Adrenal gland (tissue), 19 donors: Measurements from ENCODE around the gene LRIG1. TPM values are rescaled to one million over a fixed set of nuclear protein-coding genes. Genes with fewer than 3 reads are reported as not detected.

ENCODE experiments used
- DNase-seq, 7 donors: peaks; one replicate each; pipeline ENCODE4 v3.0.0-alpha.2; 2019 to 2020
- H3K27ac ChIP-seq, 5 donors: fragments of 200-600 bp; sonication (generic) in 4 of 5; 1 replicate in 3 of 5; 2 replicates in 2 of 5; pipeline versions ENCODE4 v1.5.1 to v1.8.0; 2016 to 2020; ENCODE audit warnings: mild to moderate bottlenecking in 1 of 5
- H3K27me3 ChIP-seq: fragments of 200-600 bp; 2 replicates; pipeline ENCODE4 v1.8.0; 2021
- H3K36me3 ChIP-seq, 2 donors: fragments of 200-600 bp; replicated peaks in 1 of 2; 1 replicate in 1 of 2; 2 replicates in 1 of 2; pipeline versions ENCODE4 v1.5.1 to v1.8.0; 2018 to 2022
- H3K4me1 ChIP-seq, 2 donors: fragments of 200-600 bp; replicated peaks in 1 of 2; 1 replicate in 1 of 2; 2 replicates in 1 of 2; pipeline versions ENCODE4 v1.5.1 to v1.8.0; 2018 to 2021
- H3K4me3 ChIP-seq, 4 donors: fragments of 200-600 bp; sonication (generic) in 3 of 4; one replicate each; pipeline ENCODE4 v1.5.1; 2016 to 2018
- H3K9me3 ChIP-seq, 3 donors: fragments of 200-600 bp; sonication (generic) in 1 of 3; replicated peaks in 1 of 3; 1 replicate in 2 of 3; 2 replicates in 1 of 3; pipeline versions ENCODE4 v1.5.1 to v1.8.0; 2016 to 2021
- CTCF ChIP-seq, 6 experiments: fragments of 450-650 bp in 4 of 6; fragments of 200-600 bp in 2 of 6; sonication (generic) in 1 of 6; IDR thresholded peaks; 1 replicate in 5 of 6; 2 replicates in 1 of 6; pipeline versions ENCODE4 v1.5.1 to v1.8.0; 2016 to 2021; ENCODE audit warnings: antibody characterized with exemption in 6 of 6, mild to moderate bottlenecking in 2 of 6, moderate library complexity in 1 of 6
- POLR2A ChIP-seq, 2 donors: fragments of 450-650 bp; IDR thresholded peaks; one replicate each; pipeline ENCODE4 v1.6.1; 2017; ENCODE audit warnings: antibody characterized with exemption in 2 of 2, mild to moderate bottlenecking in 2 of 2, moderate library complexity in 1 of 2
- WGBS, 4 donors: extraction: QIAGEN DNeasy Blood & Tissue Kit in 2 of 4; methylation state at CpG; one replicate each; pipeline versions ENCODE4 v1.1.5 to v1.1.7; 2013 to 2017; 5-methylcytosine and 5-hydroxymethylcytosine counted together
- intact Hi-C, 2 donors: fragments of 100-400 bp; cut with DNase I; formaldehyde crosslinking; loops; one replicate each; pipeline versions ENCODE4 v1.14.1 to v1.15.0; 2022 to 2023
- long read RNA-seq, 10 donors: library from polyadenylated mRNA in 3 of 10; unstranded in 2 of 10; stranded (forward) in 1 of 10; transcript quantifications; one replicate each; pipeline ENCODE4 v2.0.0 and lab custom pipeline, GENCODE V29; 2021 to 2026
- polyA plus RNA-seq, 3 donors: library from polyadenylated mRNA; stranded (reverse); fragments of 200-250 nt in 2 of 3; fragments of 350-450 nt in 1 of 3; fragmentation: Illumina TruSeq in 1 of 3; extraction: RNeasy Lipid Tissue Mini Kit (QIAGEN cat#74804) in 1 of 3; gene quantifications; one replicate each; pipeline ENCODE4 v1.2.3, GENCODE V29; 2013 to 2014
- total RNA-seq, 9 donors: library from RNA; depleted of rRNA in 4 of 9; stranded (reverse); fragments of >200 nt in 4 of 9; fragments of 120-200 nt in 1 of 9; fragmentation: NEBNext Ultra II Directional in 1 of 9; extraction: Animal tissue kit (Norgen Biotek cat#: 25700) in 1 of 9; gene quantifications; one replicate each; pipeline versions ENCODE4 v1.1.0 to v1.2.4, GENCODE V29; 2013 to 2023
- donor health status: healthy with polysubstance abuse.
- donor health status: Bipolar disorder and iron deficiency.
- donor health status: DM: yes; HTN: yes; CAD: no.
- donor health status: DM: no; HTN: no; CAD: no.
- donor health status: DM: no; HTN: no; CAD: no.
- donor health status: DM: yes; HTN: yes; CAD: no.

The LRIG1 gene
- total RNA-seq (10 to 100 TPM in 2 of 9 donors, 1 to 10 TPM in 7; 1.5 to 13.3 (median 5.3) TPM), polyA plus RNA-seq (1 to 10 TPM; 2.9 to 7.2 (median 3.2) TPM)
- long read RNA-seq, donor 1, partial matches to known transcripts = 17 of 24 reads
- long read RNA-seq, donor 1, other reads (novel, unspliced or antisense) = 7 of 24 reads
- long read RNA-seq, donor 2 = 0 reads
- long read RNA-seq, donor 3, partial matches to known transcripts = 29 of 29 reads
- long read RNA-seq, donor 3, other reads (novel, unspliced or antisense) = 0 of 29 reads
- long read RNA-seq, donor 4 = 0 reads
- long read RNA-seq, donor 5, full-length matches to known transcripts = 8 of 10 reads
- long read RNA-seq, donor 5, partial matches to known transcripts = 2 of 10 reads
- long read RNA-seq, donor 5, other reads (novel, unspliced or antisense) = 0 of 10 reads
- long read RNA-seq, donor 6 = 0 reads
- long read RNA-seq, donor 7 = 0 reads
- long read RNA-seq, donor 8 = 0 reads
- long read RNA-seq, donor 9 = 0 reads
- long read RNA-seq, donor 10 = 0 reads

GRCh38 chr3:66500576-66501482, at the start of gene LRIG1:
Gene LRIG1, minus strand, starts transcription at chr3:66501022. Its CDS starts 615 bp downstream, at chr3:66500407.
- Histone ChIP-seq H3K4me3 (peak within 1 kb of the TSS; percentile 53 to 94 (median 72)), H3K4me1 (peaks cover 0 to 12% of the 10 kb centered on the region in 2 donors), H3K27ac (peak within 1 kb of the TSS in 4 of 5 donors; percentile 29 to 83 (median 66)), H3K27me3 (no peaks in the 10 kb centered on the region), H3K36me3 (no peaks in the 10 kb centered on the region), H3K9me3 (no peaks in the 10 kb centered on the region)
- intact Hi-C loops = loop anchor here in 1 of 2 donors (10.0 kb wide), 1 partner anchor 314 kb away; no protein-coding TSS in a partner anchor
- TF ChIP-seq POLR2A (IDR thresholded peaks at IDR 0.05) = peak in 1 of 2 donors; percentile 55
- peak; percentile 14 to 61 (median 44) for TF ChIP-seq CTCF (IDR thresholded peaks at IDR 0.05)
- 0 to 1% (median 1%) methylated on average over 14 to 109 of the region's 109 CpGs for WGBS, 4 donors
- DNase-seq = peak; percentile 99 to 100 (median 99)

GRCh38 chr3:66544619-66545429, 44.0 kb upstream of the LRIG1 start:
- WGBS, 4 donors = 92 to 96% (median 94%) methylated on average over 24 to 43 of the region's 43 CpGs
- H3K36me3 ChIP-seq = no peaks in the 10 kb centered on the region
- no peak for TF ChIP-seq CTCF (IDR thresholded peaks at IDR 0.05)
- TF ChIP-seq POLR2A (IDR thresholded peaks at IDR 0.05) = no peak
- no peaks in the 10 kb centered on the region for H3K9me3 ChIP-seq
- intact Hi-C loops = no loop called here
- no peak overlapping the region for H3K27ac ChIP-seq
- no peaks in the 10 kb centered on the region for H3K4me1 ChIP-seq
- H3K27me3 ChIP-seq = no peaks in the 10 kb centered on the region
- no peak for DNase-seq
- H3K4me3 ChIP-seq = no peak overlapping the region

- 45 to 49% (median 48%) methylated on average over 2 of the region's 2 CpGs for WGBS, 4 donors
- Histone ChIP-seq H3K36me3 (no peaks in the 10 kb centered on the region), H3K4me1 (no peaks in the 10 kb centered on the region)
These were observed 41.3 kb upstream of the LRIG1 start for GRCh38 chr3:66542153-66542552.

More at GRCh38 chr3:66542153-66542552, 41.3 kb upstream of the LRIG1 start:
- no peaks in the 10 kb centered on the region for H3K9me3 ChIP-seq
- no peak for DNase-seq
- H3K27me3 ChIP-seq = no peaks in the 10 kb centered on the region
- H3K27ac ChIP-seq = no peak overlapping the region
- TF ChIP-seq POLR2A (IDR thresholded peaks at IDR 0.05) = no peak
- TF ChIP-seq CTCF (IDR thresholded peaks at IDR 0.05) = no peak
- intact Hi-C loops = no loop called here
- no peak overlapping the region for H3K4me3 ChIP-seq
